Endodermal cell (in vitro differentiated cells): ENCODE results near the gene FBXW9. TPM values are rescaled to one million over a fixed set of nuclear protein-coding genes. Genes with fewer than 3 reads are reported as not detected.

Experiments
- DNase-seq: peaks from one replicate; pipeline ENCODE4 v3.0.0-alpha.2; 2017
- H3K27ac ChIP-seq: 2 replicates; pipeline ENCODE4 v1.5.1; 2013; ENCODE audit warnings: mild to moderate bottlenecking, low read depth, low read length, moderate library complexity
- H3K27me3 ChIP-seq: 2 replicates; pipeline ENCODE4 v1.6.1; 2013; ENCODE audit warnings: mild to moderate bottlenecking, low read length, moderate library complexity; ENCODE audit not compliant: insufficient read depth, control insufficient read depth, poor library complexity, severe bottlenecking
- H3K36me3 ChIP-seq: 2 replicates; pipeline ENCODE4 v1.7.0; 2013; ENCODE audit warnings: mild to moderate bottlenecking, low read length, moderate library complexity; ENCODE audit not compliant: control insufficient read depth, insufficient read depth
- H3K4me1 ChIP-seq: one replicate; pipeline ENCODE4 v1.7.0; 2013; ENCODE audit warnings: low read length; ENCODE audit not compliant: control insufficient read depth, insufficient read depth
- H3K4me3 ChIP-seq: 2 replicates; pipeline ENCODE4 v1.5.1; 2013; ENCODE audit warnings: mild to moderate bottlenecking, low read length, moderate library complexity
- H3K9ac ChIP-seq: 2 replicates; pipeline ENCODE4 v1.6.1; 2013; ENCODE audit warnings: mild to moderate bottlenecking, low read length, moderate library complexity; ENCODE audit not compliant: poor library complexity, severe bottlenecking; ENCODE audit errors: extremely low read depth
- H3K9me3 ChIP-seq: 2 replicates; pipeline ENCODE4 v1.6.1; 2013; ENCODE audit warnings: mild to moderate bottlenecking, low read length, moderate library complexity; ENCODE audit not compliant: control insufficient read depth
- H3K27ac Mint-ChIP-seq: 2 replicates; pipeline ENCODE4 v1.8.0; 2020; ENCODE audit warnings: mixed read lengths
- H3K27me3 Mint-ChIP-seq: 2 replicates; pipeline ENCODE4 v1.8.0; 2021; ENCODE audit warnings: mild to moderate bottlenecking, mixed read lengths; ENCODE audit not compliant: insufficient read depth
- H3K36me3 Mint-ChIP-seq: 2 replicates; pipeline ENCODE4 v1.8.0; 2020; ENCODE audit warnings: low read depth, mixed read lengths
- H3K4me1 Mint-ChIP-seq: 2 replicates; pipeline ENCODE4 v1.8.0; 2020; ENCODE audit warnings: mixed read lengths
- H3K4me3 Mint-ChIP-seq: 2 replicates; pipeline ENCODE4 v1.8.0; 2020; ENCODE audit warnings: mild to moderate bottlenecking, moderate library complexity, mixed read lengths
- H3K9me3 Mint-ChIP-seq: 2 replicates; pipeline ENCODE4 v1.8.0; 2020; ENCODE audit warnings: mild to moderate bottlenecking, mixed read lengths
- CTCF ChIP-seq: fragments of 200-600 bp; sonication (generic); conservative IDR thresholded peaks from 2 replicates; pipeline ENCODE4 v1.5.0; 2021; ENCODE audit warnings: antibody characterized with exemption, mild to moderate bottlenecking
- WGBS, 2 experiments: methylation state at CpG; one replicate each; pipeline versions ENCODE4 v1.1.5 to v1.1.7; 2013; ENCODE audit warnings: missing lambda C conversion rate in 2 of 2, mixed read lengths in 1 of 2; ENCODE audit not compliant: insufficient coverage in 1 of 2, insufficient read length in 1 of 2; 5-methylcytosine and 5-hydroxymethylcytosine counted together
- total RNA-seq, 2 donors: library from RNA; stranded (reverse); fragmentation: NEBNext Ultra II Directional in 1 of 2; extraction: Animal tissue kit (Norgen Biotek cat#: 25700) in 1 of 2; gene quantifications; 2 replicates in 1 of 2; 3 replicates in 1 of 2; pipeline ENCODE4 v1.2.1, GENCODE V29; 2021

FBXW9 gene
- total RNA-seq, 2 donors from 2014 or later: 12.6 to 14.7 TPM

GRCh38 chr19:12655546-12655945 is 40.9 kb downstream of the FBXW9 start:
- Mint-ChIP-seq H3K36me3 (peaks cover 65% of the 10 kb centered on the region), H3K27me3 (no peaks in the 10 kb centered on the region), H3K9me3 (peaks cover 1% of the 10 kb centered on the region), H3K27ac (no peak overlapping the region), H3K4me3 (no peak overlapping the region), H3K4me1 (no peaks in the 10 kb centered on the region)
- H3K9ac ChIP-seq: no peak overlapping the region
- peaks cover 35% of the 10 kb centered on the region for H3K36me3 ChIP-seq
- no peak overlapping the region for H3K27ac ChIP-seq
- no peaks in the 10 kb centered on the region for H3K27me3 ChIP-seq
- 97 to 98% methylated on average over 8 of the region's 8 CpGs for WGBS, 2 experiments
- H3K9me3 ChIP-seq: no peaks in the 10 kb centered on the region
- no peak overlapping the region for H3K4me3 ChIP-seq
- no peak for TF ChIP-seq CTCF
- H3K4me1 ChIP-seq: no peaks in the 10 kb centered on the region
- DNase-seq: no peak

GRCh38 chr19:12652219-12652618 is 44.2 kb downstream of the FBXW9 start:
- Histone ChIP-seq H3K4me1 (no peaks in the 10 kb centered on the region), H3K27me3 (no peaks in the 10 kb centered on the region), H3K27ac (no peak overlapping the region), H3K4me3 (no peak overlapping the region), H3K9me3 (no peaks in the 10 kb centered on the region), H3K9ac (no peak overlapping the region), H3K36me3 (peaks cover 18% of the 10 kb centered on the region)
- Mint-ChIP-seq H3K4me3 (no peak overlapping the region), H3K9me3 (peaks cover 1% of the 10 kb centered on the region), H3K27me3 (no peaks in the 10 kb centered on the region), H3K27ac (no peak overlapping the region), H3K4me1 (no peaks in the 10 kb centered on the region), H3K36me3 (peaks cover 59% of the 10 kb centered on the region)
- no peak for DNase-seq
- WGBS, 2 experiments: 96 to 100% methylated on average over 2 to 5 of the region's 6 CpGs
- no peak for TF ChIP-seq CTCF

GRCh38 chr19:12649941-12650340 is 46.5 kb downstream of the FBXW9 start:
- no peak for TF ChIP-seq CTCF
- WGBS, 2 experiments: 93 to 100% methylated on average over 8 to 10 of the region's 10 CpGs
- H3K4me3 Mint-ChIP-seq: no peak overlapping the region

More at GRCh38 chr19:12649941-12650340, 46.5 kb downstream of the FBXW9 start:
- H3K27ac ChIP-seq: no peak overlapping the region
- no peak overlapping the region for H3K4me3 ChIP-seq
- H3K9me3 ChIP-seq: no peaks in the 10 kb centered on the region
- H3K9me3 Mint-ChIP-seq: peaks cover 1% of the 10 kb centered on the region
- no peak overlapping the region for H3K27ac Mint-ChIP-seq
- no peaks in the 10 kb centered on the region for H3K27me3 ChIP-seq
- no peaks in the 10 kb centered on the region for H3K27me3 Mint-ChIP-seq
- H3K9ac ChIP-seq: no peak overlapping the region
- H3K4me1 Mint-ChIP-seq: no peaks in the 10 kb centered on the region
- no peaks in the 10 kb centered on the region for H3K4me1 ChIP-seq
- peaks cover 43% of the 10 kb centered on the region for H3K36me3 Mint-ChIP-seq
- DNase-seq: no peak
- no peaks in the 10 kb centered on the region for H3K36me3 ChIP-seq
